Peyer's patch (tissue), 4 donors: ENCODE measurements around the gene IGF2BP2.

Experiments used
- CTCF ChIP-seq, 6 experiments: fragments of 450-650 bp in 4 of 6; fragments of 200-600 bp in 2 of 6; sonication (generic) in 1 of 6; IDR thresholded peaks; one replicate each; pipeline ENCODE4 v1.5.1; 2017 to 2019; ENCODE audit warnings: antibody characterized with exemption in 6 of 6, mild to moderate bottlenecking in 3 of 6, moderate library complexity in 1 of 6
- POLR2A ChIP-seq, 2 donors: fragments of 450-650 bp; IDR thresholded peaks; one replicate each; pipeline ENCODE4 v1.5.1; 2017; ENCODE audit warnings: antibody characterized with exemption in 2 of 2, mild to moderate bottlenecking in 2 of 2, moderate library complexity in 2 of 2

GRCh38 chr3:185781759-185782158 is 43.1 kb downstream of the IGF2BP2 start:
- TF ChIP-seq CTCF (IDR thresholded peaks at IDR 0.05) (no peak), POLR2A (IDR thresholded peaks at IDR 0.05) (no peak)
